ENCODE measurements around the gene MIPEP.
"Not testable (repeated sequence)": the region's sequence is repeated elsewhere in the genome, so short reads cannot be mapped to it uniquely, and the experiment has no call there.

MIPEP gene

DNA sequence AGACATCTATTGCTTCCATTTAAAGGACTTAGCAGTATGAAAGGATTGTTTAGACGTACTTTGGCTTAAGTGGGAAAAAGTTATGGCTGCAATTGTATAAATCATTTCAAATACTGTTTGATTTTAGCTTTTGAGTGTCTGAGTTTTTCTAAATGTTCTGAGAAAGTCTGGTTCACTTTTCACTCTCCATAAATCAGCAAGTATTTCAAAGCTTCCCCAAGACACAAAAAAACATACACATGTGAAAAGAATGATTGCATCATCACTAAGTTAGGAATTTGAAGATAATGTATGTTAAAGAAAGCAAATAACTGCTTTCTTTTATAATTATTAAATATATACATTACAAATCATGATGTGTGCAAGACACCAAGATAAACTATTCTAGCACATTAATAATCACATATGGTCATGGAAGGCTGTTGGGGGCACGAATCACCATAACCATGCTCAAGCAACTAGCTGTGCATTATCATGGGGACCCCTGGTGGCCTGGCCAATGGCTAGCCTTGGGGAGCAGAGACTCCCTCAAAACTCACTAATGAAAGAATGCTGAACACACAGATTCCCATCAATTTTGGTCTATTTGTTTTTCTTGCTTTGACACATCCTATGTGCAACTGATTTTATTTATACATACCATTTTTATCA, 111.1 kb downstream of the MIPEP start:
- no peak for DNase-seq (ENCODE audit: low read depth in 1 of 2, low spot score in 1 of 2)

GRCh38 chr13:23777575-23777870, 111.7 kb downstream of the MIPEP start:
- DNase-seq (ENCODE audit: low read depth in 1 of 2, low spot score in 1 of 2) = no peak

- DNase-seq (ENCODE audit: low read depth in 1 of 2, low spot score in 1 of 2) = no peak
Measured at GRCh38 chr13:23776698-23777574, 112.3 kb downstream of the MIPEP start.

DNA sequence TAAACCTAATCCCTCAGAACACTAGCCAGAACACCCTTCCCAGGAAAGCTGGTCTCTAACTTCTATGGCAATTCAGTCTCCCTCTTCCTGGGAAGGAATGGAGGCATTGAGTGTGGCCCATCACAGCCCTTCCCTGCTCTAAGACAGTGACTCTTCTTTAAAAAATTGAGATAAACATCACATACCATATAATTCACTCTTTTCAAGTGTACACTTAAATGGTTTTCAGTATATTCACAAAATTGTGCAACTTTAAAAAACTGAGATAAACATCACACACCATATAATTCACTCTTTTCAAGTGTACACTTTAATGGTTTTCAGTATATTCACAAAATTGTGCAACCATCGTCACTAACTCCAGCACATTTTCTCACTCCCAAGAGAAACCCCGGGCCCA, 116.5 kb downstream of the MIPEP start:
- DNase-seq (ENCODE audit: low read depth in 1 of 2, low spot score in 1 of 2) = no peak

DNA sequence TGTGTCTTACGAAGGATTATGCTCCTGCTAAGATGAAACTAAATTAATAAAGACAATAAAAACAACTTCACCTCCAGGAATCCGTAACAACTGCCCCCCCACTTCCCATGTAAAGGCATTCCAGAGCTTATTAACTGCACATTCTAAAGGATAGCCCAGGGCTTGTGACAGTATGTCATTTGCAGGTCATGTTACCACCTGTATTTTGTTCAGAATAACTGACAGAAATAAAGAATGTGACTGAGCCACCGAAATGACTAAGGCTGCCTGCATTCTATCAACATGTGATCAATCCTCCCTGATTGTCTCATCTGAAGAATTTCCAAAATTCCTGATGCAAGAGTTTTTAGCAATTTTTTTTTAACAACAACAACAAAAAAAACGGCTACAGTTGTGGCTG, 117.2 kb downstream of the MIPEP start:
- DNase-seq (ENCODE audit: low read depth in 1 of 2, low spot score in 1 of 2) = no peak

DNA sequence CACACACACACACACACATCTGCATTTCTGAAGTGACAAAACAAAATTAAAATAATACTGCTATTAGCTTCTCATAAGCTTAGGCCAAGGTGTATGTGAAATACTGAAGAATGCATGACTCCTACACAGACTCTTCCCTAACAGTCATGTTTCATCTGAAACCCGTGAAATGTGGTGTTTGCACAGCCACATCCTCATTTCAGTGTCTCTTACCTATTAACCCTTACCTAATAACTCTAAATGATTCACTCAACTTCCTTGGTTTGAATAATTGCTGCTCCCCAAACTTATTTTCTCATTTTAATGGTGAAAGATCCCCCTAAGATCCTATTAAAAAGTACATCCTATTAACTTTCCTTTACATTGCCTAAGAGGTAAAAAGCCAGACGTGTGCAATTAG, 117.6 kb downstream of the MIPEP start:
- no peak for DNase-seq (ENCODE audit: low read depth in 1 of 2, low spot score in 1 of 2)

DNA sequence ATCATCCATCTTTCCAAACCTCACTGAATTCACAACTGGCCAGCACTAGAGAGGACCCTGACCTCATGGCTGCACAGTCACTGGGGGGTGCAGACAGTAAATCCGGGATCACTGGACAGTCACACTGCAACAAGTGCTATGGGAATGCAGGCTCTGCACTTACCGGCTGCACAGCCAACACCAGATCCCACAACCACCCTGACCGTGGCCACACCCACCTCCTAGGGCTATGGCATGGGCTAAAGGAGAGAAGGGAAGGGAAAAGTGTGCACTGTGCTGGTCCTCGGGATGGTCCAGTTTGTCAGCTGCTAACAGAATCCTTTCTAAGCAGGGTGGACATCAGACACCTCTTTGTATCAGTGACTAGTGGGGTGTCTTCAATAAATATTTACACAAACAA, 118.2 kb downstream of the MIPEP start:
- no peak for DNase-seq (ENCODE audit: low read depth in 1 of 2, low spot score in 1 of 2)

- DNase-seq (ENCODE audit: low read depth in 1 of 2, low spot score in 1 of 2) = no peak
Measured at GRCh38 chr13:23770428-23770827, 118.8 kb downstream of the MIPEP start.

- no peak for DNase-seq (ENCODE audit: low read depth in 1 of 2, low spot score in 1 of 2)
Measured at GRCh38 chr13:23769401-23769800, 119.8 kb downstream of the MIPEP start.

DNA sequence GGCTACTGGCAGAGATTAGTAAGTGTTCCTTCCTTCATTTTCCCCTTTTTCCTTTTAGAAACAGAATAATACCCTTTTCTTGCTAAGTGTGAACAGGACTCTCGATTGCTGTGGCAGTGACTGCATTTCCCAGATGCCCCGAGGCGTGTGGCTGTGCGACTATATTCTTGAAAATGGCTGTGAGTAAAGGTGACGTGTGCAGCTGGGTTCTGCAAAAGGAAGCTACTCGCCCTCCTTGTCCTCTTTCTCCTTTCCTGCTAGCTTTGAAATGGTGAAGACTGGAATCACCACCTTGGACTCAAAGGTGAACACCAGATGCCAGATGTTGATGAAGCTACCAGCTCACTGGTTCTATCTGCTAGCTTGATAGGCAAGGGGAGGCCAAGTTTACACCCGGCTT, 121.4 kb downstream of the MIPEP start:
- no peak for DNase-seq (ENCODE audit: low read depth in 1 of 2, low spot score in 1 of 2)

DNA sequence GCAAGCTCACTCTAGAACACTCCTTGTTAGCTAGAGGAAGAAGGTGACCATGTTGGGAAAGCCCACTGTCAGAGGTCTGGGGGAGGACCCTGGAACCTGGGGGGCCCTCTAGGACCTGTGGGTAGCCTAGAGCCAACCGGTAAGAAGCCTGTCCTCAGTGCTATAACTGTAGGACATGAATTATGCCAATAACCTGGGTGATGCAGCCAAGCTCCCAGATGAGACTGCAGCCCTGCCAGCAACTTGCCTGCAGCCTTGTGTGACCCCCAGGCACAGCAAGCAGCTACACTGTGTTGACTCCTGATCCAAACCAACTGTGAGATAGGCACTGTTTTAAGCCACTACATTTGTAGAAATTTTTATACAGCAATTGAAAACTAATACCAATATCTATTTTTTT, 122.3 kb downstream of the MIPEP start:
- DNase-seq (ENCODE audit: low read depth in 1 of 2, low spot score in 1 of 2) = no peak

DNA sequence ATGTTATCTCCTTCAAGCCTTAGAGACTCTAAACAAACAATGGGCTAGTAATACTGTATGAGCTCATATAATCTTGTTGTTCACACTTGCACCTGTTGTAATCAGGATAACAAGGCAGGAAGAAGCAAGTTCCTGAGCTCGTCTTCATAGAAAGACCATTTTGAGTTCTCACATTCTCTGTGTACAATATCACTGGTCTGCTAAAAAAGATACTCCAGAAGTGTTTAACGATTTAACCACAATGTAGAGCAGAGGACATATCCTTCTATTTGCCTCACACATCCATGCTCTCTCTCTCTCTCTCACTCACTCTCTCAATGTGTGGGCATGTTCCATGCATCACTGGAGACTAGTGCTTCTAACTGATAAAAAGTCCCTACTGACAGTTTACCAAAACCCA, 122.9 kb downstream of the MIPEP start:
- DNase-seq (ENCODE audit: low read depth in 1 of 2, low spot score in 1 of 2) = no peak

GRCh38 chr13:23765531-23765930, 123.7 kb downstream of the MIPEP start:
- no peak for DNase-seq (ENCODE audit: low read depth in 1 of 2, low spot score in 1 of 2)

DNA sequence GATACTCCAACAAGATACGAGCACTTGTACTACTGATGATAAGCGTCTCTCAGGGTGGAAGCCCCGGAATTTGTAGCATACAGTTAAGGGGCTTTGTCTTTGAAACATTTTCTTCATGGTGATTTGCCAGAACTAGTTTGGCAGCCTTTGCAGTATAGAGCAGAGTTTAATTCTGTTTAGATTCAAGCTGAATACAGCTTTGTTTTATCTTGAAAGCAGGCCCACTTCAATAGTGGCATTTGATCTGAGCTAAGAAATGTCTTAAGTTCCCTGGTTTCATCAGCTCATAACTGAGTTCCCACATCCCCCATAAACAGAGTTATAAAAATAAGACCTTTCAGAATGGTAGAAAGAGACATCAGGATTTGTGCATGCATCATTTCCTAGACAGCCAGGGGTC, 125.9 kb downstream of the MIPEP start:
- no peak for DNase-seq (ENCODE audit: low read depth in 1 of 2, low spot score in 1 of 2)

- DNase-seq (ENCODE audit: low read depth in 1 of 2, low spot score in 1 of 2) = not testable (repeated sequence)
Measured at GRCh38 chr13:23761760-23762159, 127.4 kb downstream of the MIPEP start.

DNA sequence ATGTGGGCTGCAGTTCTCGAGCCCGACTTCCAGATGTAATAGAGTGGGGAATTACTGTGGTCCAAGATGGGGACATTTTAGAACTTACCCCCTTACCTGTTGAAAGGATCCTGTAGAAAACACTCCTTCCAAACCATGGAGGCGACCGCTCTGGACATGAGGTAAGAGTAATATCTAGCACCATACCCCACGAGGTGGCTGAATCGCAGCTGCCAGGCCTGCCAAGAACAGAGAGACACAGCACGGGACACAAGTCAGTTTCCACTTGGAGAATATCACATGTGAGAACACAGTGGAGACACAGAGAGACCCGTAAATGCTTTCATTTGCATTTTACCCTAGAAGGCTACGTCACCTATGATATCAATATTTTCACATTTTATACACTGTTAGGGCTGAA, 129.2 kb downstream of the MIPEP start:
- no peak for DNase-seq (ENCODE audit: low read depth in 1 of 2, low spot score in 1 of 2)

DNA sequence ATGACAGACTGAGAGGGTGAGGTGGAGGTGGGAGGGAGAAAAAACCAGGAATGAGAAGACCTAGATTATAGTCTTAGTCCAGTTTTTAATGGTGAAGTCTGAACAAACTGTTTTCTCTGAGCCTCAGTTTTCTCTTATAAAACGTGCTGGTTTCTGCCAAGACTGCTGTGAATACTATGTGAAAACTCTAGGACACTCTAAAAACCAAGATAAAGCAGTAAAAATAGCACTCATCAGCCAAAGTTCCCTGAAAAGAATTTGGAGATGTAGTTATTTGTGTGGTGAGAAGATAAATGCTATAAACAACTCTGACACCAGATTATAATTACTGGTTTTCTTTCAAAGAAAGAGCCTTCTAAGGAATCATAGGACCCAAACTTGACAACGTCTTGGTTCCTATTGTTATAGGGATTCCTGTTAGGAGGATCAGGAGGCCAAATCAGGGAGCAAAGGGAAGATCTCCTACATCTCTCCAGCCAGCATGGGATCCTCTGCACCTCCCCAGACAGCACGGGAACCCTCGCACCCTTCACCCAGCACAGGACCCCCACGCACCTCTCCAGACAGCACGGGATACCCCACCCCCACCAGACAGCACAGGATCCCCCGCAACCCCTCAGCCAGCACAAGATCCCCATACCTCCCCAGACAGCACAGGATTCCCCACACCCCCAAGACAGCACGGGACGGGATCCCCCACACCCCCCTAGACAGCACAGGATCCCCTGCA, 130.2 kb downstream of the MIPEP start:
- DNase-seq (ENCODE audit: low read depth in 1 of 2, low spot score in 1 of 2) = no peak

DNA sequence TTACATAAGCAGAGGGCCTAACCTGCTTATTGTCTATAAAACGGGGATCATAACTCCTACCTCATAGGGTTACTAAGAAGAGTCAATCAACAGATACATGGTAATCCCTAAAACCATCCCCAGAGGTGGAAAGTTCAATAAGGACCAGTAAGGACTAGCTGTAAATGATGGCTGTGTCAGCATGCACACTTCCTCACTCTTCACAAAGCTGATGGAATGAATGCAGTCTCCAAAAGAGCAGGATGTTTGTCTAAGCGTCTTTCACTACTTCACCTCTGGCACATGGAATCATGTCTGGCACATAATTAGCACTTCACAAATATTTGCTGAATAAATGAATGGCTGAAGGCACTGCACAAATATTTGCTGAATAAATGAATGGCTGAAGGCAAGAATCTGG, 134.2 kb downstream of the MIPEP start:
- DNase-seq (ENCODE audit: low read depth in 1 of 2, low spot score in 1 of 2) = no peak

DNA sequence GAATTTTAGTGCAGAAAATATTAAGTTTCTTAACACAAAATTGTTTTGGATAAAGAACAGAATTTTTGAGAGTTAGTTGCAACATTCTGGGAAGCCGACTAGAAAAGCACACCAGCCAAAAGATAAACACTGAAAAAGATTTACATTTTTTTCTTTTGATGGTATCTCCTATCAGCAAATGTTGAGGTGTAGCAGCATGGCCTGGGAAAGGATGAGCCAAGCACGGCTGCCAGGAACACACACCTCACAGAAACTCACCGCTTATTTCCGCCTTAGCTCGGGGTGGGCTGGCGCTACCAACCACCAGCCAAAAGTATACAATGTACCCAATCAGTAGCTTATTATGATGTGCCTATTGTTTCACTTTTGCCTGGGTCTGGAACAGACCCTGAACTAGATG, 134.7 kb downstream of the MIPEP start:
- DNase-seq (ENCODE audit: low read depth in 1 of 2, low spot score in 1 of 2) = no peak

DNA sequence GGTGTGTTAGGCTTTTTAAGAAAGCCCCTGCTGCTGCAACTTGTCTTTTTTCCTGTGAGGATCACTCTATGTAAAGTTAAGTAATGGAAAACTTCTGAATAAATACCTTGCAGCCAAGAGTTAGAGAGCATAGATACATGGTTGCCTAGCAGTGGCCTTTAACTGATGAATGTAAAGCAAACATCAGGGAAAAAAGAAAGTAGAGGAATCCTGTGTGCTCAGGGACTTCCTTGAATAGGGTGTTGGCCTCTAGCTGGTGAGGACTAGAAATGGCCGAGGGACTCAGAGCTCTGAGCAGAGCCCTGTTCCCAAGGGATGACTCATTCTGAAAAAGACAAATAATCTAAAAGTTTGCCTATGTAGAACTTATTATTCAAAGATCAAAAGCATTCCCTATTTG, 135.7 kb downstream of the MIPEP start:
- no peak for DNase-seq (ENCODE audit: low read depth in 1 of 2, low spot score in 1 of 2)

DNA sequence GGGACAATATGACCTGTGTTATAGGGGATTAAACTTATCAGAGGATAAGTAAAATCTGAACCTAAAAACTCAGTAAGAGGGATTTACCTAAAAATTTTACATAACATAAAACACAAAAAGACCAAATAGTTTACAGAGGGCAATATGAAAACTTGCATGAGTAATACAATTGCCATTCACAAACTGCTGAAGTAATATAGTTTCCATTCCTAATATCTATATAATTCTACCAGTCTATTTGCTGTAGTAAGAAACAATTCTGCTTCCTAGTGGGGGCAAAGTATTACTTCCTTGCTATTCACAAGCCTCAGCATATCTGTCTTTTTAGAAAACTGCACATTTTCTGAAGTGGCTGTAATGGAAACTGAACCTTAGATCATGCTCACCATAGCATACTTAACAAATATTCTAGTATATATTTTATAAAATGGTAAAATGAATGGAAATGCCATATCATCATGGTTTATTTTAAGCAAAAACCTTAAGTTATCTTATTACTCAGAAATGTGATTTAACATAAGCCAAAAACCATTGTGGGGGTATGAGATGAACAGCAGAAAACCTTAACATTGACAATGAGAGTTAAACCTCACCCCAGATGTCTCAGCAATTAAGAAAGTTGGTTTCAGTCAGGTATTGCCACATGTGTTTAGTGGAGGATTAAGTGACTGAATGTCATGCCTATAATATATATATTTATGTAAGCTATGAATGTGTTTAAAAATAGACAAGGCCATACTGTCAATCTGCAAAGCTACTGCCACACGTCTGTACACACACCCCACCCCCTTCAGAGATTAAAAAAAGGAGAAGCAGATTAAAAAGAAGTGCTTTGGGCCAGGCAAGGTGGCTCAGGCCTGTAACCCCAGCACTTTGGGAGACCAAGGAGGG, 136.8 kb downstream of the MIPEP start:
- DNase-seq (ENCODE audit: low read depth in 1 of 2, low spot score in 1 of 2) = no peak

All from activated T-helper 1 cell treated with anti-CD3 and anti-CD28 coated beads, Interleukin-2, amount 50 U/mL, for 16 hours (primary cell).